Fibroblast of lung (primary cell): Measurements from ENCODE around the gene TSPYL4. TPM values are rescaled to one million over a fixed set of nuclear protein-coding genes. Genes with fewer than 3 reads are reported as not detected.

Source experiments
- DNase-seq, 2 donors: peaks; one replicate each; pipeline versions ENCODE4 v3.0.0 to v3.0.0-alpha.2; 2010; ENCODE audit warnings: low read depth in 2 of 2
- H2AFZ ChIP-seq: 2 replicates; pipeline ENCODE4 v1.5.1; 2012; ENCODE audit warnings: low read length, control low read depth, inconsistent platforms
- H3K27ac ChIP-seq: 2 replicates; pipeline ENCODE4 v1.5.1; 2011; ENCODE audit warnings: low read length, control low read depth; ENCODE audit not compliant: insufficient read depth
- H3K27me3 ChIP-seq: 2 replicates; pipeline ENCODE4 v1.5.1; 2011; ENCODE audit warnings: mild to moderate bottlenecking, low read length; ENCODE audit not compliant: control insufficient read depth, insufficient read depth
- H3K36me3 ChIP-seq: 2 replicates; pipeline ENCODE4 v1.5.1; 2011; ENCODE audit warnings: low read length; ENCODE audit not compliant: control insufficient read depth, insufficient read depth
- H3K4me1 ChIP-seq: 2 replicates; pipeline ENCODE4 v1.5.1; 2011; ENCODE audit warnings: low read length; ENCODE audit not compliant: control insufficient read depth, insufficient read depth; ENCODE audit errors: extremely low read depth
- H3K4me2 ChIP-seq: 2 replicates; pipeline ENCODE4 v1.5.1; 2011; ENCODE audit warnings: low read length, control low read depth; ENCODE audit not compliant: insufficient read depth; ENCODE audit errors: extremely low read depth
- H3K4me3 ChIP-seq, 4 experiments: fragments of 200-600 bp in 1 of 4; sonication (generic) in 1 of 4; replicated peaks in 1 of 4; 2 replicates each; pipeline ENCODE4 v1.5.1; 2011 to 2016; ENCODE audit warnings: low read length in 4 of 4, low read depth in 3 of 4, mild to moderate bottlenecking in 3 of 4, control low read depth in 2 of 4, inconsistent platforms in 1 of 4, mixed read lengths in 1 of 4; ENCODE audit not compliant: insufficient read depth in 1 of 4; ENCODE audit errors: control extremely low read depth in 1 of 4
- H3K79me2 ChIP-seq: 2 replicates; pipeline ENCODE4 v1.5.1; 2012; ENCODE audit warnings: mild to moderate bottlenecking, low read length, inconsistent platforms; ENCODE audit not compliant: control insufficient read depth, insufficient read depth
- H3K9ac ChIP-seq: 2 replicates; pipeline ENCODE4 v1.5.1; 2011; ENCODE audit warnings: mild to moderate bottlenecking, low read length, control low read depth; ENCODE audit not compliant: insufficient read depth
- H3K9me3 ChIP-seq: 2 replicates; pipeline ENCODE4 v1.5.1; 2012; ENCODE audit warnings: low read depth, low read length; ENCODE audit not compliant: control insufficient read depth, insufficient read depth
- H4K20me1 ChIP-seq: 2 replicates; pipeline ENCODE4 v1.5.1; 2011; ENCODE audit warnings: low read length; ENCODE audit not compliant: control insufficient read depth, insufficient read depth; ENCODE audit errors: extremely low read depth
- EZH2 ChIP-seq: IDR thresholded peaks from 2 replicates; pipeline ENCODE4 v1.5.1; 2012; ENCODE audit warnings: low read length, control low read depth, mild to moderate bottlenecking; ENCODE audit errors: missing control alignments
- polyA plus RNA-seq, 2 donors: library from polyadenylated mRNA; depleted of rRNA in 1 of 2; stranded (reverse) in 1 of 2; unstranded in 1 of 2; fragments of >200 nt; gene quantifications; 2 replicates each; pipeline ENCODE4 v1.2.1, GENCODE V29; 2011 to 2012; ENCODE audit warnings: missing spikeins in 1 of 2
- total RNA-seq: library from RNA; depleted of rRNA; stranded (reverse); fragments of >200 nt; gene quantifications from 2 replicates; pipeline ENCODE4 v1.2.1, GENCODE V29; 2014
- TF ChIP-seq, protein P1 (sequence below), 2 donors: IDR thresholded peaks in 1 of 2; conservative IDR thresholded peaks in 1 of 2; 1 replicate in 1 of 2; 2 replicates in 1 of 2; pipeline ENCODE4 v1.5.1; 2011 to 2012; ENCODE audit warnings: low read length in 2 of 2, control low read depth in 1 of 2, inconsistent platforms in 1 of 2, low read depth in 1 of 2, mild to moderate bottlenecking in 1 of 2

TSPYL4 gene
- total and polyA plus RNA-seq, 2 donors (not counting 1 experiment from before 2014, with no cell fraction given): 5.3 to 25.0 TPM

DNA sequence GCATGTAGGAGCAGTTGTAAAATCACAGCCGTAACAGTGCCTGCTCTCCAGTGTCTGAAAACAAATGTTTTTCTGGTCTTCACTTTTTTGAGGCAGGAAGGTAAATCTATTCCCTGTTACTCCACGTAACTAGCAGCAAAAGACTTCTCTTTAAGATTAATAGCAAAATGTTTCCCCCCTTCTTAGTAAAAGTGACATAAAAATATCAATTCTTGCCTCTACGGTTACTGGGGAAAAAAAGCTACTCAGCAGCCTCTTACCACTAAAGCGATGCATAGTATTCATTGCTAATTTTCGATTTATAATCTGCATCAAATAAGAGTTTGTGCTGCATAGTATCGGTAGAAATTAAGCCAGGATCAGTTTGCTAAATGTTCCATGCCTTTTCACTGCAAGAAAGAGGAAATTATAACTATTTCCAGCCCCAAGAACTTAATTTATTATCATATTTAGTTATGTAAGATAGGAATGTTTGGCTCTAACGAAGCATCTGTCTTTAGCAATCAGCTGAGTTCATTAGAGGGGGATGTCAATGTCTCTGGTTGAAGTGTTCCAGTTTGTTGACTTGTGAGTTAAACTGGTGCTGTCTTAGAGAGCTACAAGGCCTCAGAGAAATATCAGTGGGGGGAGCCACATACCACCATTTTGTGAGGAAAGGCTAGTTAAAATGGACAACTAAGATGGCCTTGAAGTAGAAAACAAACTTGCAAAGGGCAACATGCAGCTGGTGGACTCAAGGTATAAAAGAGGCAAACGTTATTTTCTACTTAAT is 26.5 kb upstream of the TSPYL4 start:
- H3K4me1 ChIP-seq: peaks cover 6% of the 10 kb centered on the region
- peak in 1 of 2 donors; percentile 19 for DNase-seq
- H3K36me3 ChIP-seq: peaks cover 2% of the 10 kb centered on the region
- H3K79me2 ChIP-seq: peaks cover 39% of the 10 kb centered on the region
- no peaks in the 10 kb centered on the region for H3K9me3 ChIP-seq
- peak overlapping the region; percentile 98 for H3K27ac ChIP-seq
- TF ChIP-seq, protein P1, sequence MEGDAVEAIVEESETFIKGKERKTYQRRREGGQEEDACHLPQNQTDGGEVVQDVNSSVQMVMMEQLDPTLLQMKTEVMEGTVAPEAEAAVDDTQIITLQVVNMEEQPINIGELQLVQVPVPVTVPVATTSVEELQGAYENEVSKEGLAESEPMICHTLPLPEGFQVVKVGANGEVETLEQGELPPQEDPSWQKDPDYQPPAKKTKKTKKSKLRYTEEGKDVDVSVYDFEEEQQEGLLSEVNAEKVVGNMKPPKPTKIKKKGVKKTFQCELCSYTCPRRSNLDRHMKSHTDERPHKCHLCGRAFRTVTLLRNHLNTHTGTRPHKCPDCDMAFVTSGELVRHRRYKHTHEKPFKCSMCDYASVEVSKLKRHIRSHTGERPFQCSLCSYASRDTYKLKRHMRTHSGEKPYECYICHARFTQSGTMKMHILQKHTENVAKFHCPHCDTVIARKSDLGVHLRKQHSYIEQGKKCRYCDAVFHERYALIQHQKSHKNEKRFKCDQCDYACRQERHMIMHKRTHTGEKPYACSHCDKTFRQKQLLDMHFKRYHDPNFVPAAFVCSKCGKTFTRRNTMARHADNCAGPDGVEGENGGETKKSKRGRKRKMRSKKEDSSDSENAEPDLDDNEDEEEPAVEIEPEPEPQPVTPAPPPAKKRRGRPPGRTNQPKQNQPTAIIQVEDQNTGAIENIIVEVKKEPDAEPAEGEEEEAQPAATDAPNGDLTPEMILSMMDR (conservative IDR thresholded peaks at IDR 0.05 in 1 of 2, IDR thresholded peaks at IDR 0.05 in 1 of 2; ENCODE audit: low read depth in 1 of 2, low read length in 2 of 2): no peak
- TF ChIP-seq EZH2: no peak
- peak overlapping the region; percentile 96 for H2AFZ ChIP-seq
- H3K4me2 ChIP-seq: peak overlapping the region; percentile 95
- no peaks in the 10 kb centered on the region for H3K27me3 ChIP-seq
- peak overlapping the region; percentile 93 to 97 (median 95) for H3K4me3 ChIP-seq
- H4K20me1 ChIP-seq: no peaks in the 10 kb centered on the region
- H3K9ac ChIP-seq: peak overlapping the region; percentile 65

DNA sequence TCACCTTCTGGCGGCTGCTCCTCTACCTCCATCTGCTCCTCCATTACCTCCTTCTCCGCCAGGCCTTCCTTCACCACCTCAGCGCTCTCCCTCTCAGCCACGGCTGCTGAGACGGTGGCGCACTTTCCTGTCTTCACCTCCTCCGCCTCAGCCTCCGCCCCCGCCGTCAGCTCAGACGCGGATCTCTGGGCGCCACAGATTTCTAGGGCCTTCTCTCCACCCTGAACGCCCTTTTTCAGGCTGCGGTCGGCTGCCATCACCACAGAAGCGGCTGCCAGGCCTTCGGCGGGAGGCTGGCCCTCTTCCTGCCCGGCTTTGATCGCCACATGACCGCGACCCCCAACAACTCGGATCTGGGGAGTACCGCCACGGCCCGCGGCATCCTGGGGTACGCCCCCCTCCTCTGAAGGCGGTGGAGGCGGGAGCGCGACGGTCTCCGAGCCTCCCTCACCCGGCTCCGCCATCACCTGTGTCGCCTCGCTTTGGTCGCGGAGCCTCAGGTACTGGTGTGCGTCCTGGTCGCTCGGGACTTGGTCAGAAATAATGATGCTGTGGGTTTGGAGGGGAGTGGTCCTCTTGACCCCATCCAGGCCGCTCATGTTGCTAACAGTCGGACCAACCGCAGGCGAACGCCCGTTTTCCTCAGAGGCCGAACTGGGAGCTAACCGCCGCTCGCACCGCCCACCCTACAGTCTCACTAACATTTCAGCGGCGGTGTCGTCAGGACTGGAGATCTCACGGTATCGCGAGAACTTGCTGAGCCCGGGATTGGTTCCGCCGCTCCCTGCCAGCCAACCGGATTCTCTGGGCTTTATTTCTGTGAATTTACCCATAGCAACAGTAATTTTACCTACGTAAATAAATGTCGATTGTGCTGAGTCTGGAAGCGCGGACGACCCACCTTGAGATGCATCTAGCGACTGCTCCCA is 25.6 kb upstream of the TSPYL4 start, which contains the start of gene TSPYL1:
Gene TSPYL1 (minus strand): TSS at position 699 of the 929 bp plus-strand sequence. CDS start 100 bp downstream, at position 599.
- peak; percentile 95 to 97 for DNase-seq
- H3K9ac ChIP-seq: peak within 1 kb of the TSS; percentile 98
- no peak for TF ChIP-seq EZH2
- TF ChIP-seq, protein P1 (conservative IDR thresholded peaks at IDR 0.05 in 1 of 2, IDR thresholded peaks at IDR 0.05 in 1 of 2; ENCODE audit: low read depth in 1 of 2, low read length in 2 of 2): no peak

DNA sequence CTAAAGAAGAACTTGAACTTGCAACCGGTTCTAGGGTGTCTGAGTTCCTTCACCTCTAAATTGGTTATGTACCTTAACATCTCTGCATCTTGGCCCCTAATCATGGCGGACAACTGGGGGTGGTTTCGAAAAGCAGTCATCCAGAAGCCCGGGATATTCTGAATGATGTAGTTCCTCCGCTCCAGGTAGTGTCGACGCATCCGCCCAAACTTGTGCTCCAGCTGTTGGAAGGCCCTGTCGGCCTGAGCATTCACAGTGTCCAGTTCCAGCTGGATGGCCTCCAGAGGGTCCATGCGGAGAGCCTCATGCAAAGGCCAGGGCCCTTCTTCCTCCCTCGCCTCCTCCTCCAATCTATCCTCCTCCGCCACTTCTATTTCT is 25.0 kb upstream of the TSPYL4 start:
- peak overlapping the region; percentile 92 for H2AFZ ChIP-seq
- TF ChIP-seq, protein P1 (conservative IDR thresholded peaks at IDR 0.05 in 1 of 2, IDR thresholded peaks at IDR 0.05 in 1 of 2; ENCODE audit: low read depth in 1 of 2, low read length in 2 of 2): no peak
- no peak for TF ChIP-seq EZH2
- DNase-seq: peak in 1 of 2 donors; percentile 58
- H3K79me2 ChIP-seq: peaks cover 44% of the 10 kb centered on the region
- peak overlapping the region; percentile 84 for H3K4me2 ChIP-seq
- H3K9ac ChIP-seq: peak overlapping the region; percentile 98
- no peaks in the 10 kb centered on the region for H4K20me1 ChIP-seq
- H3K4me1 ChIP-seq: peaks cover 6% of the 10 kb centered on the region
- H3K27me3 ChIP-seq: no peaks in the 10 kb centered on the region
- H3K4me3 ChIP-seq: peak overlapping the region; percentile 93 to 97 (median 95)
- peaks cover 2% of the 10 kb centered on the region for H3K36me3 ChIP-seq
- no peaks in the 10 kb centered on the region for H3K9me3 ChIP-seq
- peak overlapping the region; percentile 98 for H3K27ac ChIP-seq

More for the DNA sequence above, 25.6 kb upstream of the TSPYL4 start, which contains the start of gene TSPYL1:
- peak within 1 kb of the TSS; percentile 96 for H2AFZ ChIP-seq
- H3K27ac ChIP-seq: peak within 1 kb of the TSS; percentile 98
- H3K4me2 ChIP-seq: peak within 1 kb of the TSS; percentile 95
- H3K79me2 ChIP-seq: peaks cover 44% of the 10 kb centered on the region
- peaks cover 2% of the 10 kb centered on the region for H3K36me3 ChIP-seq
- peak within 1 kb of the TSS; percentile 93 to 97 (median 95) for H3K4me3 ChIP-seq
- no peaks in the 10 kb centered on the region for H4K20me1 ChIP-seq
- no peaks in the 10 kb centered on the region for H3K9me3 ChIP-seq
- H3K27me3 ChIP-seq: no peaks in the 10 kb centered on the region
- H3K4me1 ChIP-seq: peaks cover 6% of the 10 kb centered on the region
